Right lobe of liver (tissue), 4 donors: ENCODE data around the gene GXYLT2.

Experiments
- POLR2A ChIP-seq: fragments of 450-650 bp; IDR thresholded peaks from one replicate; pipeline ENCODE4 v1.6.1; 2017; ENCODE audit warnings: antibody characterized with exemption, mild to moderate bottlenecking
- TF ChIP-seq, protein P1 (sequence below), 4 donors: fragments of 200-600 bp in 3 of 4; fragments of 450-650 bp in 1 of 4; IDR thresholded peaks; one replicate each; pipeline versions ENCODE4 v1.5.1 to v1.8.0; 2016 to 2022; ENCODE audit warnings: antibody characterized with exemption in 4 of 4, mild to moderate bottlenecking in 2 of 4
- donor health status: DM: no; HTN: no; CAD: no.
- donor health status: DM: no; HTN: no; CAD: no.
- donor health status: DM: no; HTN: yes; CAD: no.

DNA sequence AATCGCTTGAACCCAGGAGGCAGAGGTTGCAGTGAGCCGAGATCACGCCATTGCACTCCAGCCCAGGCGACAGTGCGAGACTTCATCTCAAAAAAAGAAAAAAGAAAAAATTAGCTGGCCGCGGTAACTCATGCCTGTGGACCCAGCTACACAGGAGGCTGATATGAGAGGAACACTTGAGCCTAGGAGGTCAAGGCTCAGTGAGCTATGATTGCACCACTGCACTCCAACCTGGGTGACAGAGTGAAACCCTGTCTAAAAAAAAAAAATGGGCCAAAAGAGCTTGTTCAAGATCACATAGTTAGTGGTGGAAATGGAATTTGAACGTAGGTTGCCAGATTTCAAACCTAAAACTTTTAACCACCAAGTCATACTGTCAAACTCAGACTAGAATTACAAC is 62.5 kb downstream of the GXYLT2 start:
- TF ChIP-seq, protein P1, sequence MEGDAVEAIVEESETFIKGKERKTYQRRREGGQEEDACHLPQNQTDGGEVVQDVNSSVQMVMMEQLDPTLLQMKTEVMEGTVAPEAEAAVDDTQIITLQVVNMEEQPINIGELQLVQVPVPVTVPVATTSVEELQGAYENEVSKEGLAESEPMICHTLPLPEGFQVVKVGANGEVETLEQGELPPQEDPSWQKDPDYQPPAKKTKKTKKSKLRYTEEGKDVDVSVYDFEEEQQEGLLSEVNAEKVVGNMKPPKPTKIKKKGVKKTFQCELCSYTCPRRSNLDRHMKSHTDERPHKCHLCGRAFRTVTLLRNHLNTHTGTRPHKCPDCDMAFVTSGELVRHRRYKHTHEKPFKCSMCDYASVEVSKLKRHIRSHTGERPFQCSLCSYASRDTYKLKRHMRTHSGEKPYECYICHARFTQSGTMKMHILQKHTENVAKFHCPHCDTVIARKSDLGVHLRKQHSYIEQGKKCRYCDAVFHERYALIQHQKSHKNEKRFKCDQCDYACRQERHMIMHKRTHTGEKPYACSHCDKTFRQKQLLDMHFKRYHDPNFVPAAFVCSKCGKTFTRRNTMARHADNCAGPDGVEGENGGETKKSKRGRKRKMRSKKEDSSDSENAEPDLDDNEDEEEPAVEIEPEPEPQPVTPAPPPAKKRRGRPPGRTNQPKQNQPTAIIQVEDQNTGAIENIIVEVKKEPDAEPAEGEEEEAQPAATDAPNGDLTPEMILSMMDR (IDR thresholded peaks at IDR 0.05), result no peak
- no peak for TF ChIP-seq POLR2A
